K562 (cell line): ENCODE results near the gene MBD1. TPM values are rescaled to one million over a fixed set of nuclear protein-coding genes. Genes with fewer than 3 reads are reported as not detected.

Experiments
- ATAC-seq: fragments of 200-7000 bp; cut with Tn5 transposase; 3 replicates; pipeline ENCODE4 v1.9.1; 2020; ENCODE audit warnings: moderate library complexity
- BruUV-seq: library from RNA; stranded (reverse); fragments of 400-500 nt; replicated peaks from 2 replicates; lab custom pipeline; 2021; lab: Mats Ljungman, UMichigan
- CTCF ChIA-PET: fragments of 300-600 bp; formaldehyde crosslinking; extraction: SDS; loops from one replicate; lab custom pipeline; 2021; ENCODE audit warnings: low intra/inter-chr PET ratio; lab: Yijun Ruan, JAX
- POLR2A ChIA-PET: fragments of 300-600, 350-650 bp; sonication (Branson Sonifier 250); formaldehyde crosslinking; extraction: SDS; loops from one replicate; lab custom pipeline; 2021; ENCODE audit warnings: antibody characterized with exemption, inconsistent platforms; lab: Yijun Ruan, JAX
- DNase-seq, 4 experiments: peaks; one replicate each; pipeline versions ENCODE4 v3.0.0 to v3.0.0-alpha.2; 2011 to 2018; ENCODE audit warnings: low spot score in 3 of 4, mixed read lengths in 3 of 4; ENCODE audit errors: extremely low read depth in 1 of 4
- FAIRE-seq: peaks from 2 replicates; lab custom pipeline; 2011; peaks lifted over from hg19 to GRCh38; lab: Jason Lieb, UNC
- H2AFZ ChIP-seq: 2 replicates; pipeline ENCODE4 v1.6.0; 2011; ENCODE audit warnings: low read depth, low read length, control low read depth, inconsistent platforms
- H3K27ac ChIP-seq: fragments of 200-600 bp; 3 replicates; pipeline ENCODE4 v1.8.0; 2011; ENCODE audit warnings: low read depth, mild to moderate bottlenecking, control low read depth, inconsistent platforms, low read length, moderate library complexity, mixed read lengths; ENCODE audit errors: extremely low read depth
- H3K27me3 ChIP-seq, 2 experiments: fragments of 300-600 bp in 1 of 2; 2 replicates in 1 of 2; 3 replicates in 1 of 2; pipeline versions ENCODE4 v1.6.0 to v1.8.0; 2011; ENCODE audit warnings: inconsistent platforms in 2 of 2, low read length in 2 of 2, mild to moderate bottlenecking in 1 of 2, mixed read lengths in 1 of 2, moderate library complexity in 1 of 2; ENCODE audit not compliant: control insufficient read depth in 2 of 2, insufficient read depth in 2 of 2
- H3K36me3 ChIP-seq: fragments of 300-600 bp; 3 replicates; pipeline ENCODE4 v1.8.0; 2011; ENCODE audit warnings: mild to moderate bottlenecking, low read length, inconsistent platforms; ENCODE audit not compliant: control insufficient read depth, insufficient read depth
- H3K4me1 ChIP-seq, 2 experiments: fragments of 200-600 bp in 1 of 2; replicated peaks in 1 of 2; 2 replicates in 1 of 2; 3 replicates in 1 of 2; pipeline versions ENCODE4 v1.5.1 to v1.8.0; 2011; ENCODE audit warnings: inconsistent platforms in 2 of 2, low read length in 2 of 2, mild to moderate bottlenecking in 1 of 2, mixed read lengths in 1 of 2, moderate library complexity in 1 of 2; ENCODE audit not compliant: control insufficient read depth in 2 of 2, insufficient read depth in 2 of 2
- H3K4me2 ChIP-seq: 2 replicates; pipeline ENCODE4 v1.6.1; 2011; ENCODE audit warnings: low read length, control low read depth, inconsistent platforms, mixed read lengths; ENCODE audit not compliant: insufficient read depth
- H3K4me3 ChIP-seq: fragments of 200-600 bp; sonication (generic), shearing (Covaris generic); 2 replicates; pipeline ENCODE4 v1.5.1; 2016; ENCODE audit warnings: control low read depth, inconsistent platforms
- H3K79me2 ChIP-seq: fragments of 200-600 bp; 3 replicates; pipeline ENCODE4 v1.8.0; 2011; ENCODE audit warnings: low read length, inconsistent platforms; ENCODE audit not compliant: control insufficient read depth, insufficient read depth
- H3K9ac ChIP-seq, 2 experiments: 2 replicates each; pipeline versions ENCODE4 v1.6.0 to v1.6.1; 2011; ENCODE audit warnings: low read depth in 2 of 2, low read length in 2 of 2, control low read depth in 1 of 2, inconsistent platforms in 1 of 2, mild to moderate bottlenecking in 1 of 2, mixed read lengths in 1 of 2; ENCODE audit not compliant: insufficient read depth in 1 of 2
- H3K9me1 ChIP-seq: one replicate; pipeline ENCODE4 v1.6.0; 2011; ENCODE audit warnings: inconsistent platforms, mild to moderate bottlenecking, low read length, moderate library complexity; ENCODE audit not compliant: control insufficient read depth, insufficient read depth
- H3K9me3 ChIP-seq: replicated peaks from 2 replicates; pipeline ENCODE4 v1.5.1; 2011; ENCODE audit warnings: low read depth, low read length, inconsistent platforms; ENCODE audit not compliant: control insufficient read depth, insufficient read depth
- H4K20me1 ChIP-seq: replicated peaks from 2 replicates; pipeline ENCODE4 v1.6.1; 2011; ENCODE audit warnings: low read length, inconsistent platforms, mixed read lengths; ENCODE audit not compliant: control insufficient read depth, insufficient read depth
- BCOR ChIP-seq: fragments of 450-650 bp; IDR thresholded peaks from 2 replicates; pipeline ENCODE4 v1.6.1; 2016
- CBX1 ChIP-seq: sonication (generic); IDR thresholded peaks from 2 replicates; pipeline ENCODE4 v1.6.1; 2016; ENCODE audit warnings: antibody characterized with exemption, low read depth, mild to moderate bottlenecking
- DIDO1 ChIP-seq: fragments of 450-650 bp; IDR thresholded peaks from 2 replicates; pipeline ENCODE4 v1.6.1; 2016; ENCODE audit warnings: low read depth, missing biosample characterization, missing genetic modification characterization
- DPF2 ChIP-seq: fragments of 450-650 bp; IDR thresholded peaks from 2 replicates; pipeline ENCODE4 v1.6.1; 2016
- IFI16 ChIP-seq: fragments of 250-450 bp; sonication (Bioruptor Pico); IDR thresholded peaks from 2 replicates; pipeline ENCODE4 v2.1.2; 2022; ENCODE audit warnings: mild to moderate bottlenecking, inconsistent platforms
- MTA3 ChIP-seq: fragments of 450-650 bp; formaldehyde crosslinking; IDR thresholded peaks from 2 replicates; pipeline ENCODE4 v1.6.1; 2017; ENCODE audit warnings: mild to moderate bottlenecking, borderline replicate concordance
- RB1 ChIP-seq: fragments of 450-650 bp; IDR thresholded peaks from 2 replicates; pipeline ENCODE4 v1.6.1; 2017; ENCODE audit warnings: low read depth, mild to moderate bottlenecking
- SMARCE1 ChIP-seq: fragments of 450-650 bp; IDR thresholded peaks from 2 replicates; pipeline ENCODE4 v1.7.1; 2016; ENCODE audit warnings: mild to moderate bottlenecking
- THRB ChIP-seq: fragments of 450-650 bp; formaldehyde crosslinking; conservative IDR thresholded peaks from 2 replicates; pipeline ENCODE4 v1.4.0; 2022; ENCODE audit warnings: mild to moderate bottlenecking, missing genetic modification characterization
- ZNF232 ChIP-seq: sonication (generic); formaldehyde crosslinking; IDR thresholded peaks from 2 replicates; pipeline ENCODE4 v1.8.0; 2022; ENCODE audit warnings: mild to moderate bottlenecking, missing genetic modification reagents
- WGBS: fragments of 100-300 bp; shearing (Covaris generic); methylation state at CpG from one replicate; pipeline ENCODE4 v1.1.6; 2016; ENCODE audit warnings: low coverage, mixed read lengths; ENCODE audit not compliant: insufficient coverage; ENCODE audit errors: missing lambda C conversion rate; 5-methylcytosine and 5-hydroxymethylcytosine counted together
- in situ Hi-C: fragments of 300-500 bp; cut with MboI; formaldehyde crosslinking; loops from 4 replicates; pipeline ENCODE4 v1.15.0; 2018; ENCODE audit warnings: inconsistent platforms, mixed read lengths
- intact Hi-C: fragments of 100-400 bp; cut with micrococcal nuclease; formaldehyde crosslinking; loops from 2 replicates; pipeline ENCODE4 v1.14.2; 2022
- polyA plus RNA-seq, 8 experiments: library from polyadenylated mRNA; depleted of rRNA in 4 of 8; stranded (reverse) in 5 of 8; unstranded in 3 of 8; fragments of >200 nt; fragmentation: Nextera tagmentation in 2 of 8; fragmentation: Illumina TruSeq in 1 of 8; extraction: Ambion mirVana in 2 of 8; extraction: Trizol in 1 of 8; gene quantifications; 2 replicates each; pipeline versions ENCODE4 v1.2.1 to v1.2.3, GENCODE V29; 2011 to 2014; ENCODE audit warnings: inconsistent platforms in 1 of 8, missing spikeins in 1 of 8
- total RNA-seq, 7 experiments: library from RNA; depleted of rRNA in 6 of 7; stranded (reverse); fragments of >200 nt in 6 of 7; fragmentation: Illumina TruSeq in 2 of 7; extraction: Trizol in 2 of 7; gene quantifications; 2 replicates each; pipeline versions ENCODE4 v1.2.1 to v1.2.3, GENCODE V29; 2011 to 2021; ENCODE audit warnings: low replicate concordance in 1 of 7

The MBD1 gene
- total and polyA plus RNA-seq, 9 of the 15 experiments (the other 6 are each of a cell fraction or from before 2014, with no cell fraction given): 3.0 to 59.7 (median 31.7) TPM

DNA sequence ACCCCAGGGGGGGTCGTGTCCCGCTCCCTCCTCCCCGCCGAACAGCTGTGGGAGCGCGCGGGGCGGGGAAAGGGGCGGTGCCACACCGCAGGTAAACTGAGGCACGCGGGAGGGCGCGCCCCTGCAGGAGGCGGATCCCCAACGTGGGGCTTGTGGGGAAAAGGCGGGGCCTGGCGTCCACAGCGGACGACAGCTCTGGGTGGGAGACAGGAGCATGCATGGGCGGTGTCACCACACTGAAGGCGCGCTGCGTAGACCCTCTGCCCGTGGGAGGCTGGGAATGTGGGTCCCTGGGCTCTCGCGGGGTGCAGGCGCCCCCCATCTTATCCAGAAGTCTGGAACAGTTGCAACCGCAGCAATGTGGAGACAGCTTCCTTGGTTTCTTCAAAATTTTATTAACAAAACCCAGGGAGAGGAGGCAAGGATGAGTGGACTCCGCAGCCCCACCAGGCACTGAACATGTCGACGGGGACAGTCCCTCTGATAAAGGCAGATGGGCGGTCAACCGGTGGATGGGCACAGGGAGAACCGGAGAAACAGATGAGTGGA is 723 bp upstream of the MBD1 start:
- DNase-seq (no peak), FAIRE-seq (no peak), ATAC-seq (no peak)
- no TSS peak for BruUV-seq
- Histone ChIP-seq H3K36me3 (peaks cover 74% of the 10 kb centered on the region; the same call in 2 of the 3 replicates), H3K79me2 (peaks cover 46% of the 10 kb centered on the region), H3K27ac (peak overlapping the region; percentile 86), H3K9ac (peak overlapping the region; percentile 97 to 99; a peak in 3 of 4 replicates), H3K9me3 (no peaks in the 10 kb centered on the region), H3K4me3 (peak overlapping the region; percentile 74), H3K4me2 (peak overlapping the region; percentile 95), H2AFZ (peak overlapping the region; percentile 97), H4K20me1 (peaks cover 2% of the 10 kb centered on the region; the same call in 1 of the 2 replicates), H3K9me1 (no peaks in the 10 kb centered on the region), H3K4me1 (peaks cover 7 to 41% of the 10 kb centered on the region in 2 experiments; a peak in 3 of 5 replicates), H3K27me3 (no peaks in the 10 kb centered on the region)
- TF ChIP-seq RB1 (no peak), BCOR (peak; percentile 97), CBX1 (peak; percentile 42; the same call in 1 of the 2 replicates), MTA3 (0 out of 2 replicates have a peak, but pooled peaks have one; percentile 32)
- CTCF ChIA-PET: no interaction called here
- POLR2A ChIA-PET: interaction anchor here (0.6 to 2.1 kb wide), 8 partner anchors 8 to 93 kb away, joined by 3 to 7 read pairs (median 4); partner anchors contain the start of genes CFAP53, MYO5B and SKA1
- 31% methylated on average over 9 of the region's 35 CpGs for WGBS
- in situ Hi-C loops: no loop called here
- intact Hi-C loops: no loop called here

DNA sequence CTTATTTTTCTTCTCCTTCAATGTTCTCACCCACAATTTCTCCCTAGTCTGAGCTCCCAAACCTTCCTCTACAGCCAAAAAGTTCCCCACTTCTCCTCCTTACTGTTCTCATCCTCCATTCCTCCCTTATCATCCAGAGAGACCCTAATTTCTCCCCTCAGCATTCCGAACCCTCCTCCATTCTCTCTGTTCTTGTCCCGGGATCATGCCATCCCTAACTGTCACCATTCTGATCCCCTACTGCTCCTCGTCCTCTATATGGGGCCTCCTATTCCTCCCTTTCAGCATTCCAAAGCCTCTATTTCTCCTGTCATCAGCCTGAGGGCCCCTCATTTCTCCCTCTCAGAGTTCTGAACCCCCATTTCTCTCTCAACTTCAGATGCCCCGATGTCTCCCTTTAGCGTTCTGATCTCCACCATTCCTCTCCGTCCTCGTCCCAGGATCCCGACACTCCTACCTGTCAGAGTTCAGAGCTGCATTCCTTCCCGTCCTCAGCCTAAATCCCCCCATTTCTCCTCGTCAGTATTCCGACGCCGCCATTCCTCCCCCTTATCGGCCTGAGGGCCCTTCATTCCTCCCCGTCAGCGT is 522 bp downstream of the MBD1 start:
- Histone ChIP-seq H4K20me1 (peaks cover 2% of the 10 kb centered on the region; the same call in 1 of the 2 replicates), H3K9me1 (no peaks in the 10 kb centered on the region), H3K36me3 (peaks cover 80% of the 10 kb centered on the region; the same call in 2 of the 3 replicates), H3K4me1 (peaks cover 4 to 29% of the 10 kb centered on the region in 2 experiments; a peak in 3 of 5 replicates), H2AFZ (peak overlapping the region; percentile 97), H3K9ac (peak overlapping the region; percentile 97 to 99), H3K9me3 (no peaks in the 10 kb centered on the region), H3K27ac (peak overlapping the region; percentile 86), H3K4me3 (peak overlapping the region; percentile 74), H3K4me2 (peak overlapping the region; percentile 95), H3K27me3 (no peaks in the 10 kb centered on the region), H3K79me2 (peaks cover 33% of the 10 kb centered on the region)
- intact Hi-C loops: no loop called here
- ATAC-seq (no peak; the same call in 2 of the 3 replicates), DNase-seq (no peak), FAIRE-seq (no peak)
- TF ChIP-seq ZNF232 (CRISPR knock-in tag): peak; percentile 60; the same call in 1 of the 2 replicates
- TF ChIP-seq IFI16: no peak
- TF ChIP-seq DPF2: 0 out of 2 replicates have a peak, but pooled peaks have one; percentile 26
- 0 out of 2 replicates have a peak, but pooled peaks have one; percentile 18 for TF ChIP-seq SMARCE1
- TF ChIP-seq THRB: 0 out of 2 replicates have a peak, but pooled peaks have one; percentile 5
- no peak for TF ChIP-seq DIDO1
- WGBS: 0% methylated on average over 11 of the region's 16 CpGs
- ChIA-PET CTCF (no interaction called here), POLR2A (interaction anchor here (0.7 to 2.1 kb wide), 5 partner anchors 10 to 132 kb away, joined by 3 to 7 read pairs (median 3); partner anchors contain the start of gene MYO5B)
- in situ Hi-C loops: no loop called here
- TSS peak; percentile 30 for BruUV-seq
